ENCODE results near the gene TAF1B.
"Not testable (repeated sequence)": the region's sequence is repeated elsewhere in the genome, so short reads cannot be mapped to it uniquely, and the experiment has no call there.

TAF1B gene

DNA sequence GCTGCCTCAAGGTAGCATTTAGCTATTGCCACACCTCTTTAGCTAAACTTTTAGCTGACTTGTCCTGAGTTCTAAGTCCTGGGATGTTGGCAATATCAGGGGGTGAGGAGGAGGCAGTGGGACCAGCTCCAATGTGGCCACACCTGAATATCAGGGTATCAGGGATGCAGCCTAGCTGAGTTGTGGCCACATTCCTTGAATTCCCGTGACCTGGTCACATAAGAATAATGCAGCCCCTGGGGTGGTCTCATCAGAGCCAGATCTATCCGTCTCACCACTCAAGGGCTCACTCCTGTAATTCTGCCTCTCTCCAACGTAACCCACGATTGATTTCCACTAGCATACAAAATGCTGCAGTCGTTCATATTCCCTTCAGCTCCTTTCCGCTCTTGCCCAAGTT lies 11.6 kb upstream of the TAF1B start:
- Histone ChIP-seq H3K14ac (ENCODE audit: low read length in 2 of 2) (no peak overlapping the region), H3K18ac (ENCODE audit: low read depth in 1 of 2, low read length in 2 of 2) (no peak overlapping the region), H4K91ac (ENCODE audit: low read length) (no peak overlapping the region), H2AK5ac (ENCODE audit: low read length, severe bottlenecking) (no peak overlapping the region), H3K27ac (ENCODE audit: low read length, poor library complexity, severe bottlenecking) (no peak overlapping the region), H3K36me3 (ENCODE audit: control insufficient read depth in 1 of 2, insufficient read depth in 2 of 2, low read depth in 1 of 2, low read length in 2 of 2) (no peaks in the 10 kb centered on the region), H3K4me3 (ENCODE audit: insufficient read depth in 1 of 2, low read depth in 1 of 2, low read length in 2 of 2) (no peak overlapping the region), H3K9me3 (ENCODE audit: control insufficient read depth, low read length) (no peaks in the 10 kb centered on the region), H3K4me2 (ENCODE audit: low read length, poor library complexity, severe bottlenecking) (no peak overlapping the region), H3K27me3 (ENCODE audit: control insufficient read depth in 1 of 2, insufficient read depth in 1 of 2, low read length in 2 of 2) (peaks cover 0 to 7% of the 10 kb centered on the region in 2 experiments), H2BK15ac (ENCODE audit: low read depth, poor library complexity, severe bottlenecking) (no peak overlapping the region), H2BK120ac (ENCODE audit: low read depth, low read length) (no peak overlapping the region), H2AFZ (ENCODE audit: low read depth, low read length) (no peak overlapping the region), H3K79me1 (replicated peaks; ENCODE audit: low read length, poor library complexity, severe bottlenecking) (no peaks in the 10 kb centered on the region), H3K4me1 (ENCODE audit: control insufficient read depth, insufficient read depth, low read depth, low read length) (no peaks in the 10 kb centered on the region), H2BK12ac (ENCODE audit: low read length in 2 of 2) (no peak overlapping the region), H3K4ac (ENCODE audit: low read depth in 1 of 2, low read length in 2 of 2) (no peak overlapping the region), H4K8ac (ENCODE audit: low read length) (no peak overlapping the region), H2BK5ac (ENCODE audit: low read depth, low read length, poor library complexity, severe bottlenecking) (no peak overlapping the region), H3K23ac (ENCODE audit: low read length in 2 of 2) (no peak overlapping the region), H3K9ac (ENCODE audit: low read length) (no peak overlapping the region)
- no peak for DNase-seq
- 89% methylated on average over 6 of the region's 6 CpGs for WGBS

DNA sequence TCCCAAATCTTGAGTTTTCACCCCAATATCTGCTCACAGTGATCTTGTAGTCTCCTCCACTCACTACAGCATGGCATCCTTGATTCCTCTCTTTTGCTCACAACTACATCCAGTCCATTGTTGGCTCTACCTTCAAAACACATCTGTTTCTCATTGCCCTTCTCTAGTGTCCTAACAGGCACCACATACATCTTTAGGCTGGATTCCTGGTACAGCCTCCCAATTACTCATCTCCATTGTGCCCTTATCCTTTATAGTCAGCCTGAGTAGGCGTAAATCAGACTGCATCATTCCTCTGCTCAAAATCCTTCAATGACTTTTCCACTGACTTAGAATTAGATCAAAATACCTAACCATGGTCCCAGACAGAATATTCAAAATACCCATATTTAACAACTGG lies 10.7 kb upstream of the TAF1B start:
- Histone ChIP-seq H3K9ac (ENCODE audit: low read length) (no peak overlapping the region), H3K27me3 (ENCODE audit: control insufficient read depth in 1 of 2, insufficient read depth in 1 of 2, low read length in 2 of 2) (peaks cover 0 to 7% of the 10 kb centered on the region in 2 experiments), H2BK120ac (ENCODE audit: low read depth, low read length) (no peak overlapping the region), H3K18ac (ENCODE audit: low read depth in 1 of 2, low read length in 2 of 2) (no peak overlapping the region), H3K4ac (ENCODE audit: low read depth in 1 of 2, low read length in 2 of 2) (no peak overlapping the region), H3K23ac (ENCODE audit: low read length in 2 of 2) (no peak overlapping the region), H3K14ac (ENCODE audit: low read length in 2 of 2) (no peak overlapping the region), H3K9me3 (ENCODE audit: control insufficient read depth, low read length) (no peaks in the 10 kb centered on the region), H3K36me3 (ENCODE audit: control insufficient read depth in 1 of 2, insufficient read depth in 2 of 2, low read depth in 1 of 2, low read length in 2 of 2) (no peaks in the 10 kb centered on the region), H2BK5ac (ENCODE audit: low read depth, low read length, poor library complexity, severe bottlenecking) (no peak overlapping the region), H4K8ac (ENCODE audit: low read length) (no peak overlapping the region), H2AFZ (ENCODE audit: low read depth, low read length) (no peak overlapping the region), H3K4me1 (ENCODE audit: control insufficient read depth, insufficient read depth, low read depth, low read length) (no peaks in the 10 kb centered on the region), H2AK5ac (ENCODE audit: low read length, severe bottlenecking) (no peak overlapping the region), H2BK12ac (ENCODE audit: low read length in 2 of 2) (no peak overlapping the region), H3K4me3 (ENCODE audit: insufficient read depth in 1 of 2, low read depth in 1 of 2, low read length in 2 of 2) (no peak overlapping the region), H4K91ac (ENCODE audit: low read length) (no peak overlapping the region), H3K27ac (ENCODE audit: low read length, poor library complexity, severe bottlenecking) (no peak overlapping the region), H3K4me2 (ENCODE audit: low read length, poor library complexity, severe bottlenecking) (no peak overlapping the region), H3K79me1 (replicated peaks; ENCODE audit: low read length, poor library complexity, severe bottlenecking) (no peaks in the 10 kb centered on the region), H2BK15ac (ENCODE audit: low read depth, poor library complexity, severe bottlenecking) (no peak overlapping the region)
- WGBS: 80% methylated on average over 1 of the region's 1 CpG
- DNase-seq: no peak

DNA sequence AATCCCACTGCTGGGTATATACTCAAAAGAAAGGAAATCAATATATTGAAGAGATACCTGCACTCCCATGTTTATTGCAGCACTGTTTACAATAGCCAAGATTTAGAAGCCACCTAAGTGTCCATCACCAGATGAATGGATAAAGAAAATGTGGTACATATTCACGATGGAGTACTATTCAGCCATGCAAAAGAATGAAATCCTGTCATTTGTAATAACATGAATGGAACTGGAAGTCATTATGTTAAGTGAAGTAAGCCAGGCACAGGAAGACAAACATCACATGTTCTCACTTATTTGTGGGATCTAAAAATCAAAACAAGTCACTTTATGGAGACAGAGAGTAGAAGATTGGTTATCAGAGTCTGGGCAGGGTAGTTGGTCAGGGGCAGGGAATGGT lies 8.2 kb upstream of the TAF1B start:
- not testable (repeated sequence) for H2AFZ ChIP-seq (ENCODE audit: low read depth, low read length); H2BK120ac ChIP-seq (ENCODE audit: low read depth, low read length)
- WGBS: 100% methylated on average over 1 of the region's 1 CpG

DNA sequence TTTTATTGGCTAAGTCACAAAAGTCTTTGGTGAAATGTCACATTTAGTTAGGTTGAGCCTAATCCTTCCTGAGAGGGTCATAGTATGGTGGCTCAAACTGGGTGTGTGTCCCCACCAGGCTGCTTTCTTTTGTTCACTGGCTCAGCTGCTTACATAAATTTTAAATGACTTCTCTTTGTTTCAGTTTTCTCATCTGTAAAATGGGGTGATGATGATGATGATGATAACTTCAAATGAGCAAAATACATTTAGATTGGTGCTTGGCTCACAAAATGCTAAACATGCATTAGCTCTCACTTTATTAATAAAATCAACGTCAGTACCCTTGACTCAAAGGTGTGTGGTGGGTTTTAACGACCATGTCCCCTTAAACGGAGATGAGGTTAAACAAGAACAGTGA lies 7.2 kb upstream of the TAF1B start:
- Histone ChIP-seq H3K23ac (ENCODE audit: low read length in 2 of 2) (no peak overlapping the region), H2AFZ (ENCODE audit: low read depth, low read length) (no peak overlapping the region), H3K4me1 (ENCODE audit: control insufficient read depth, insufficient read depth, low read depth, low read length) (no peaks in the 10 kb centered on the region), H2BK5ac (ENCODE audit: low read depth, low read length, poor library complexity, severe bottlenecking) (no peak overlapping the region), H3K14ac (ENCODE audit: low read length in 2 of 2) (no peak overlapping the region), H2BK12ac (ENCODE audit: low read length in 2 of 2) (no peak overlapping the region), H3K36me3 (ENCODE audit: control insufficient read depth in 1 of 2, insufficient read depth in 2 of 2, low read depth in 1 of 2, low read length in 2 of 2) (no peaks in the 10 kb centered on the region), H3K4me2 (ENCODE audit: low read length, poor library complexity, severe bottlenecking) (no peak overlapping the region), H3K18ac (ENCODE audit: low read depth in 1 of 2, low read length in 2 of 2) (no peak overlapping the region), H2AK5ac (ENCODE audit: low read length, severe bottlenecking) (no peak overlapping the region), H2BK15ac (ENCODE audit: low read depth, poor library complexity, severe bottlenecking) (no peak overlapping the region), H3K79me1 (replicated peaks; ENCODE audit: low read length, poor library complexity, severe bottlenecking) (no peaks in the 10 kb centered on the region), H3K4ac (ENCODE audit: low read depth in 1 of 2, low read length in 2 of 2) (no peak overlapping the region), H3K9ac (ENCODE audit: low read length) (peak overlapping the region; percentile 54), H3K27ac (ENCODE audit: low read length, poor library complexity, severe bottlenecking) (no peak overlapping the region), H3K4me3 (ENCODE audit: insufficient read depth in 1 of 2, low read depth in 1 of 2, low read length in 2 of 2) (peak overlapping the region in 1 of 2 experiments; percentile 34), H4K91ac (ENCODE audit: low read length) (no peak overlapping the region), H4K8ac (ENCODE audit: low read length) (no peak overlapping the region), H3K9me3 (ENCODE audit: control insufficient read depth, low read length) (no peaks in the 10 kb centered on the region), H2BK120ac (ENCODE audit: low read depth, low read length) (no peak overlapping the region), H3K27me3 (ENCODE audit: control insufficient read depth in 1 of 2, insufficient read depth in 1 of 2, low read length in 2 of 2) (peaks cover 0 to 7% of the 10 kb centered on the region in 2 experiments)
- DNase-seq: no peak
- WGBS: 88% methylated on average over 3 of the region's 3 CpGs

More for the DNA sequence above, 8.2 kb upstream of the TAF1B start:
- not testable (repeated sequence) for H3K9me3 ChIP-seq (ENCODE audit: control insufficient read depth, low read length); H2BK5ac ChIP-seq (ENCODE audit: low read depth, low read length, poor library complexity, severe bottlenecking); H3K4me3 ChIP-seq (ENCODE audit: insufficient read depth in 1 of 2, low read depth in 1 of 2, low read length in 2 of 2); H2AK5ac ChIP-seq (ENCODE audit: low read length, severe bottlenecking); H3K9ac ChIP-seq (ENCODE audit: low read length); H4K91ac ChIP-seq (ENCODE audit: low read length); H3K27me3 ChIP-seq (ENCODE audit: control insufficient read depth in 1 of 2, insufficient read depth in 1 of 2, low read length in 2 of 2); H3K14ac ChIP-seq (ENCODE audit: low read length in 2 of 2); H2BK12ac ChIP-seq (ENCODE audit: low read length in 2 of 2); H3K23ac ChIP-seq (ENCODE audit: low read length in 2 of 2); H4K8ac ChIP-seq (ENCODE audit: low read length); H3K79me1 ChIP-seq (replicated peaks; ENCODE audit: low read length, poor library complexity, severe bottlenecking); H2BK15ac ChIP-seq (ENCODE audit: low read depth, poor library complexity, severe bottlenecking); H3K4me1 ChIP-seq (ENCODE audit: control insufficient read depth, insufficient read depth, low read depth, low read length); DNase-seq; H3K4me2 ChIP-seq (ENCODE audit: low read length, poor library complexity, severe bottlenecking); H3K18ac ChIP-seq (ENCODE audit: low read depth in 1 of 2, low read length in 2 of 2); H3K4ac ChIP-seq (ENCODE audit: low read depth in 1 of 2, low read length in 2 of 2); H3K36me3 ChIP-seq (ENCODE audit: control insufficient read depth in 1 of 2, insufficient read depth in 2 of 2, low read depth in 1 of 2, low read length in 2 of 2); H3K27ac ChIP-seq (ENCODE audit: low read length, poor library complexity, severe bottlenecking)

All from mesenchymal stem cell (in vitro differentiated cells and primary cell).